ENCODE measurements around the gene PIAS1.

- no peak for TF ChIP-seq PHF8 (IDR thresholded peaks at IDR 0.05; ENCODE audit: borderline replicate concordance, low read depth)
- TF ChIP-seq RAD21 (conservative IDR thresholded peaks at IDR 0.05 in 1 of 2, IDR thresholded peaks at IDR 0.05 in 1 of 2) = no peak
- TF ChIP-seq CTCF (IDR thresholded peaks at IDR 0.05) = no peak
- no peak for TF ChIP-seq POLR2AphosphoS2 (conservative IDR thresholded peaks at IDR 0.05; ENCODE audit: low read length)
- TF ChIP-seq RFX5 (IDR thresholded peaks at IDR 0.05) = no peak
- TF ChIP-seq POLR2A (IDR thresholded peaks at IDR 0.05; ENCODE audit: low read length) = no peak
- TF ChIP-seq, protein P1, sequence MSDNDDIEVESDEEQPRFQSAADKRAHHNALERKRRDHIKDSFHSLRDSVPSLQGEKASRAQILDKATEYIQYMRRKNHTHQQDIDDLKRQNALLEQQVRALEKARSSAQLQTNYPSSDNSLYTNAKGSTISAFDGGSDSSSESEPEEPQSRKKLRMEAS (IDR thresholded peaks at IDR 0.05) = no peak
- TF ChIP-seq NFE2L2 (conservative IDR thresholded peaks at IDR 0.05; ENCODE audit: low read length) = no peak
- TF ChIP-seq CHD2 (IDR thresholded peaks at IDR 0.05; ENCODE audit: low read length, partially characterized antibody) = no peak
- TF ChIP-seq MAFK (IDR thresholded peaks at IDR 0.05; ENCODE audit: partially characterized antibody) = no peak
- TF ChIP-seq PBX3 (IDR thresholded peaks at IDR 0.05) = no peak
- TF ChIP-seq SMC3 (IDR thresholded peaks at IDR 0.05) = no peak
- no peak for TF ChIP-seq ZC3H11A (IDR thresholded peaks at IDR 0.05)
- no peak for TF ChIP-seq EP300 (IDR thresholded peaks at IDR 0.05)
These were observed 133.4 kb downstream of the PIAS1 start for GRCh38 chr15:68187559-68187958.
